Gastrocnemius medialis (tissue), 4 donors: ENCODE data around the gene HBE1. TPM values are rescaled to one million over a fixed set of nuclear protein-coding genes. Genes with fewer than 3 reads are reported as not detected.

Experiments
- ATAC-seq, 2 donors: fragments of 150-250 bp; one replicate each; pipeline ENCODE4 v1.9.1; 2016
- DNase-seq, 2 donors: peaks; one replicate each; pipeline ENCODE4 v3.0.0-alpha.2; 2019
- H3K27ac ChIP-seq, 4 donors: fragments of 200-600 bp; sonication (generic); 1 replicate in 1 of 4; 2 replicates in 3 of 4; pipeline ENCODE4 v1.5.1; 2016 to 2018; ENCODE audit warnings: mild to moderate bottlenecking in 2 of 4, moderate library complexity in 1 of 4
- H3K27me3 ChIP-seq, 3 donors: fragments of 200-600 bp; sonication (generic) in 2 of 3; 1 replicate in 1 of 3; 2 replicates in 2 of 3; pipeline versions ENCODE4 v1.5.1 to v1.6.0; 2016 to 2019; ENCODE audit warnings: mild to moderate bottlenecking in 1 of 3, moderate library complexity in 1 of 3
- H3K36me3 ChIP-seq, 2 donors: fragments of 200-600 bp; sonication (generic) in 1 of 2; one replicate each; pipeline ENCODE4 v1.5.1; 2017 to 2018
- H3K4me1 ChIP-seq, 2 donors: fragments of 200-600 bp; sonication (generic) in 1 of 2; one replicate each; pipeline ENCODE4 v1.5.1; 2016 to 2017; ENCODE audit warnings: mild to moderate bottlenecking in 2 of 2
- H3K4me3 ChIP-seq, 4 donors: fragments of 200-600 bp; sonication (generic) in 3 of 4; 1 replicate in 1 of 4; 2 replicates in 3 of 4; pipeline ENCODE4 v1.5.1; 2016 to 2019; ENCODE audit warnings: mild to moderate bottlenecking in 2 of 4
- H3K9me3 ChIP-seq, 3 donors: fragments of 200-600 bp; sonication (generic) in 2 of 3; 1 replicate in 1 of 3; 2 replicates in 2 of 3; pipeline ENCODE4 v1.5.1; 2016 to 2019
- POLR2A ChIP-seq, 2 donors: fragments of 450-650 bp; IDR thresholded peaks; one replicate each; pipeline ENCODE4 v1.6.1; 2017; ENCODE audit warnings: antibody characterized with exemption in 2 of 2, mild to moderate bottlenecking in 2 of 2, moderate library complexity in 2 of 2
- in situ Hi-C, 4 donors: fragments of 200-750 bp; cut with MboI; loops; one replicate each; pipeline versions ENCODE4 v1.15.0 to v1.8.0; 2017; ENCODE audit warnings: low sequenced_read_pairs in 4 of 4
- intact Hi-C: fragments of 100-400 bp; cut with DNase I; formaldehyde crosslinking; loops from one replicate; pipeline ENCODE4 v1.15.1; 2023; ENCODE audit warnings: low total_unique reads
- total RNA-seq, 4 donors: library from RNA; depleted of rRNA; stranded (reverse); fragments of >200 nt; gene quantifications; one replicate each; pipeline versions ENCODE4 v1.1.0 to v1.2.3, GENCODE V29; 2016
- TF ChIP-seq, protein P1 (sequence below), 5 experiments: fragments of 450-650 bp in 3 of 5; fragments of 200-600 bp in 2 of 5; sonication (generic) in 2 of 5; IDR thresholded peaks in 4 of 5; conservative IDR thresholded peaks in 1 of 5; 1 replicate in 4 of 5; 2 replicates in 1 of 5; pipeline ENCODE4 v1.5.1; 2016 to 2019; ENCODE audit warnings: antibody characterized with exemption in 5 of 5, mild to moderate bottlenecking in 3 of 5, moderate library complexity in 3 of 5

HBE1 gene
- total RNA-seq, 4 donors from 2014 or later: not detected

GRCh38 chr11:5233307-5233706 lies 36.4 kb downstream of the HBE1 start:
- no peaks in the 10 kb centered on the region for H3K27me3 ChIP-seq
- H3K9me3 ChIP-seq: no peaks in the 10 kb centered on the region
- intact Hi-C loops: no loop called here
- no peak overlapping the region for H3K27ac ChIP-seq
- TF ChIP-seq, protein P1, sequence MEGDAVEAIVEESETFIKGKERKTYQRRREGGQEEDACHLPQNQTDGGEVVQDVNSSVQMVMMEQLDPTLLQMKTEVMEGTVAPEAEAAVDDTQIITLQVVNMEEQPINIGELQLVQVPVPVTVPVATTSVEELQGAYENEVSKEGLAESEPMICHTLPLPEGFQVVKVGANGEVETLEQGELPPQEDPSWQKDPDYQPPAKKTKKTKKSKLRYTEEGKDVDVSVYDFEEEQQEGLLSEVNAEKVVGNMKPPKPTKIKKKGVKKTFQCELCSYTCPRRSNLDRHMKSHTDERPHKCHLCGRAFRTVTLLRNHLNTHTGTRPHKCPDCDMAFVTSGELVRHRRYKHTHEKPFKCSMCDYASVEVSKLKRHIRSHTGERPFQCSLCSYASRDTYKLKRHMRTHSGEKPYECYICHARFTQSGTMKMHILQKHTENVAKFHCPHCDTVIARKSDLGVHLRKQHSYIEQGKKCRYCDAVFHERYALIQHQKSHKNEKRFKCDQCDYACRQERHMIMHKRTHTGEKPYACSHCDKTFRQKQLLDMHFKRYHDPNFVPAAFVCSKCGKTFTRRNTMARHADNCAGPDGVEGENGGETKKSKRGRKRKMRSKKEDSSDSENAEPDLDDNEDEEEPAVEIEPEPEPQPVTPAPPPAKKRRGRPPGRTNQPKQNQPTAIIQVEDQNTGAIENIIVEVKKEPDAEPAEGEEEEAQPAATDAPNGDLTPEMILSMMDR (IDR thresholded peaks at IDR 0.05 in 4 of 5, conservative IDR thresholded peaks at IDR 0.05 in 1 of 5): no peak
- no peak for TF ChIP-seq POLR2A (IDR thresholded peaks at IDR 0.05)
- no peak overlapping the region for H3K4me3 ChIP-seq
- no peaks in the 10 kb centered on the region for H3K4me1 ChIP-seq
- DNase-seq (no peak), ATAC-seq (no peak)
- in situ Hi-C loops: no loop called here
- H3K36me3 ChIP-seq: no peaks in the 10 kb centered on the region

- in situ Hi-C loops: no loop called here
Observed at GRCh38 chr11:5232821-5233220, 36.9 kb downstream of the HBE1 start.

DNA sequence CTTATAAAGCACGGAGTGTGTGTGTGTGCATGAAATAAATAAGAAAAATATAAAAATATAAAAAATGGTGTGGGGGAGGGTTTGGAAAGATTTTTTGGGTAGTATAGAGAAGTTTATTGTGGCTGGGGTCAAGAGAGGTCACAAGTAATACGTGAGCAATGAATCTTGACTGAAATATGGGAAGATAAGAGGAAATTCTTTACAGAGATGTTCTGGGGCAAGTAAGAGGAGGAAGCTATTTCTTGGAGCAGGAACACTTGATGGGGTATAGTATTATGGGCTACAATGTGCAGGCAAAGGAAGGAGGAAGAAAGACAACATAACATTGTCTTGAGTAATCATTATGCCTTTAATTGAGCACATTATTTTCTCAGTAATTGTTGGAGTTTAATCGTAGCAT lies 37.6 kb downstream of the HBE1 start:
- no peak for TF ChIP-seq POLR2A (IDR thresholded peaks at IDR 0.05)
- TF ChIP-seq, protein P1 (IDR thresholded peaks at IDR 0.05 in 4 of 5, conservative IDR thresholded peaks at IDR 0.05 in 1 of 5): no peak
- no peak for DNase-seq
- Histone ChIP-seq H3K27me3 (no peaks in the 10 kb centered on the region), H3K27ac (no peak overlapping the region), H3K4me3 (no peak overlapping the region), H3K9me3 (no peaks in the 10 kb centered on the region), H3K4me1 (no peaks in the 10 kb centered on the region), H3K36me3 (no peaks in the 10 kb centered on the region)
- in situ Hi-C loops (no loop called here), intact Hi-C loops (no loop called here)
- ATAC-seq: no peak

More at GRCh38 chr11:5232821-5233220, 36.9 kb downstream of the HBE1 start:
- no peak for DNase-seq
- H3K36me3 ChIP-seq: no peaks in the 10 kb centered on the region
- intact Hi-C loops: no loop called here
- no peak for ATAC-seq
- no peaks in the 10 kb centered on the region for H3K4me1 ChIP-seq
- no peak for TF ChIP-seq POLR2A (IDR thresholded peaks at IDR 0.05)
- TF ChIP-seq, protein P1 (IDR thresholded peaks at IDR 0.05 in 4 of 5, conservative IDR thresholded peaks at IDR 0.05 in 1 of 5): no peak
- H3K27ac ChIP-seq: no peak overlapping the region
- H3K4me3 ChIP-seq: no peak overlapping the region
- no peaks in the 10 kb centered on the region for H3K27me3 ChIP-seq
- no peaks in the 10 kb centered on the region for H3K9me3 ChIP-seq

DNA sequence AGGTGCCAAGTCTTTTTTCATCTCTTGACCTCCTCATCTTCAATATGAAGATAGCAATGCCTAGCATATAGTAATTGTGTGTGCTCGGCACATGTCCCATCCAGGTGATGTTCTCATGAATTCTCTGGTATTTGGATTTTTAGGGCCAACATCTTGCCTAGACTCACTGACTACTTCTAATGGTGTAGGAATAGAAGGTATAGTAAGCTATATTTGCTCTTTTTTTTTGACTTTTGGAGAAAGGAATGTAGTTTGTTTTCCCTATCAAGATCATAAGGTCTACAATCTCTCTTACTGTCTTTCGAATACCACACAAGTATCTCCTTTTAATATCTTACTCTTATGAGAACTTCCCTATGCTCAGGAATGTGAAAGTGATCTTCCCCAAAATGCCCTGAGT lies 38.6 kb downstream of the HBE1 start:
- H3K27ac ChIP-seq: no peak overlapping the region
- intact Hi-C loops (no loop called here), in situ Hi-C loops (no loop called here)
- no peak for TF ChIP-seq POLR2A (IDR thresholded peaks at IDR 0.05)
- TF ChIP-seq, protein P1 (IDR thresholded peaks at IDR 0.05 in 4 of 5, conservative IDR thresholded peaks at IDR 0.05 in 1 of 5): no peak
- H3K4me1 ChIP-seq: no peaks in the 10 kb centered on the region
- ATAC-seq: no peak
- H3K4me3 ChIP-seq: no peak overlapping the region
- no peak for DNase-seq
- H3K9me3 ChIP-seq: no peaks in the 10 kb centered on the region
- no peaks in the 10 kb centered on the region for H3K36me3 ChIP-seq
- no peaks in the 10 kb centered on the region for H3K27me3 ChIP-seq

DNA sequence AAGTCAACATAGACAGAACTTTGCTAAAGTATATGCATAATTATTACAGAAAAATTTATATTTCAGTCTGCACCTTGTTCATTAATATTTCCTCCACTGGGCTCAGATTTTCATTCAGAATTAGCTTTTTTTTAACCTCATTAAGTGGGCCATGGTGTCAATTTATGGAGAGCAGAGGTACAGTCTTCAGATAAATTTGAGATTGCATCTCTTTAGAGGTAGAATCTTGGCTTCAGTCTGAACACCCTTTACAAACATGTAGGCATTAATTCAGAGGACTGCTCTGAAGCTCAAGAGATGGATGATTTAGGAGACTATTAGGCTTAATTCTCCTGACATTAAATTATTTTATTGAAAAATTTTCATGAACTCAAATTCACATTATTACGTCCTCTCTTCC lies 39.5 kb downstream of the HBE1 start:
- ATAC-seq (no peak), DNase-seq (no peak)
- no peaks in the 10 kb centered on the region for H3K9me3 ChIP-seq
- in situ Hi-C loops (no loop called here), intact Hi-C loops (no loop called here)
- H3K36me3 ChIP-seq: no peaks in the 10 kb centered on the region
- no peaks in the 10 kb centered on the region for H3K4me1 ChIP-seq
- H3K27ac ChIP-seq: no peak overlapping the region
- H3K27me3 ChIP-seq: no peaks in the 10 kb centered on the region
- TF ChIP-seq, protein P1 (IDR thresholded peaks at IDR 0.05 in 4 of 5, conservative IDR thresholded peaks at IDR 0.05 in 1 of 5): no peak
- TF ChIP-seq POLR2A (IDR thresholded peaks at IDR 0.05): no peak
- H3K4me3 ChIP-seq: no peak overlapping the region
